HCT116 (cell line): ENCODE results near the gene TMEM40. TPM values are rescaled to one million over a fixed set of nuclear protein-coding genes. Genes with fewer than 3 reads are reported as not detected.
A peak's percentile ranks its signal among the peaks of the same experiment; 100 is the strongest.

Experiments
- ATAC-seq: fragments of 200-7000 bp; cut with Tn5 transposase; 2 replicates; pipeline ENCODE4 v1.9.1; 2020; ENCODE audit warnings: mild to moderate bottlenecking, moderate library complexity
- BruUV-seq: library from RNA; stranded (reverse); fragments of 400-500 nt; replicated peaks from 2 replicates; lab custom pipeline; 2021; lab: Mats Ljungman, UMichigan
- CTCF ChIA-PET: fragments of 300-600 bp; sonication (Branson Sonifier 250); formaldehyde crosslinking; loops from one replicate; lab custom pipeline; 2021; ENCODE audit warnings: antibody characterized with exemption; lab: Charles Lee
- POLR2A ChIA-PET: fragments of 300-600, 350-600 bp; sonication (Branson Sonifier 250); formaldehyde crosslinking; loops from one replicate; lab custom pipeline; 2021; ENCODE audit warnings: antibody characterized with exemption; lab: Charles Lee
- RAD21 ChIA-PET, 2 experiments: fragments of 300-600 bp; sonication (Branson Sonifier 250); formaldehyde crosslinking; loops; one replicate each; lab custom pipeline; 2023; ENCODE audit warnings: low total read pairs in 2 of 2; ENCODE audit not compliant: uncharacterized antibody in 2 of 2, unreplicated experiment in 2 of 2, low non-redundant PET in 1 of 2; lab: Charles Lee
- DNase-seq: peaks from one replicate; pipeline ENCODE4 v3.0.0-alpha.2; 2010; ENCODE audit warnings: low read depth, low spot score
- H2AFZ ChIP-seq: fragments of 200-600 bp; shearing (Covaris generic), sonication (generic); 2 replicates; pipeline ENCODE4 v1.6.1; 2017; ENCODE audit warnings: low read depth, mixed run types, mixed read lengths, antibody characterized with exemption, low read length; ENCODE audit not compliant: poor library complexity, severe bottlenecking
- H3K27ac ChIP-seq: 2 replicates; pipeline ENCODE4 v1.5.1; 2012; ENCODE audit warnings: low read depth, low read length
- H3K27me3 ChIP-seq: fragments of 200-600 bp; sonication (generic); 2 replicates; pipeline ENCODE4 v1.6.1; 2016; ENCODE audit warnings: mixed run types, low read length, mixed read lengths; ENCODE audit not compliant: insufficient read depth
- H3K36me3 ChIP-seq, 2 experiments: fragments of 200-500 bp in 1 of 2; fragments of 200-600 bp in 1 of 2; sonication (Bioruptor generic) in 1 of 2; sonication (generic) in 1 of 2; 2 replicates each; pipeline versions ENCODE4 v1.5.1 to v1.6.1; 2014 to 2016; ENCODE audit warnings: low read length in 2 of 2, inconsistent platforms in 1 of 2, mixed read lengths in 1 of 2, mixed run types in 1 of 2; ENCODE audit not compliant: insufficient read depth in 2 of 2, control insufficient read depth in 1 of 2
- H3K4me1 ChIP-seq, 2 experiments: fragments of 200-600 bp in 1 of 2; sonication (generic) in 1 of 2; 2 replicates each; pipeline versions ENCODE4 v1.5.1 to v1.6.1; 2012 to 2017; ENCODE audit warnings: low read length in 2 of 2, inconsistent platforms in 1 of 2, mild to moderate bottlenecking in 1 of 2, mixed read lengths in 1 of 2, mixed run types in 1 of 2, moderate library complexity in 1 of 2; ENCODE audit not compliant: insufficient read depth in 2 of 2, control insufficient read depth in 1 of 2
- H3K4me2 ChIP-seq: fragments of 200-600 bp; sonication (generic); 2 replicates; pipeline ENCODE4 v1.6.1; 2017; ENCODE audit warnings: mixed run types, low read length, mixed read lengths
- H3K4me3 ChIP-seq, 2 experiments: fragments of 200-600 bp in 1 of 2; sonication (generic) in 1 of 2; replicated peaks in 1 of 2; 2 replicates each; pipeline ENCODE4 v1.5.1; 2011 to 2016; ENCODE audit warnings: low read length in 2 of 2, control low read depth in 1 of 2, low read depth in 1 of 2, mild to moderate bottlenecking in 1 of 2, mixed read lengths in 1 of 2, mixed run types in 1 of 2
- H3K79me2 ChIP-seq: fragments of 200-600 bp; sonication (generic); 2 replicates; pipeline ENCODE4 v1.6.1; 2017; ENCODE audit warnings: mild to moderate bottlenecking, mixed run types, low read length, moderate library complexity, mixed read lengths; ENCODE audit not compliant: insufficient read depth
- H3K9ac ChIP-seq: fragments of 200-600 bp; sonication (generic); 2 replicates; pipeline ENCODE4 v1.6.1; 2016; ENCODE audit warnings: low read length, mixed read lengths
- H3K9me2 ChIP-seq: fragments of 200-600 bp; sonication (generic), shearing (Covaris generic); 2 replicates; pipeline ENCODE4 v1.6.1; 2017; ENCODE audit warnings: mixed run types, mild to moderate bottlenecking, moderate library complexity; ENCODE audit not compliant: insufficient read depth
- H3K9me3 ChIP-seq, 2 experiments: fragments of 200-500 bp in 1 of 2; fragments of 200-600 bp in 1 of 2; sonication (Bioruptor generic) in 1 of 2; sonication (generic) in 1 of 2; 2 replicates each; pipeline ENCODE4 v1.6.1; 2014 to 2017; ENCODE audit warnings: low read length in 2 of 2, mixed read lengths in 2 of 2, inconsistent platforms in 1 of 2, low read depth in 1 of 2, mild to moderate bottlenecking in 1 of 2, mixed run types in 1 of 2, moderate library complexity in 1 of 2; ENCODE audit not compliant: control insufficient read depth in 1 of 2, insufficient read depth in 1 of 2
- H4K20me1 ChIP-seq: fragments of 200-600 bp; sonication (generic), shearing (Covaris generic); 2 replicates; pipeline ENCODE4 v1.6.1; 2017; ENCODE audit warnings: mixed run types, mild to moderate bottlenecking, moderate library complexity; ENCODE audit not compliant: insufficient read depth
- CBX3 ChIP-seq: IDR thresholded peaks from 2 replicates; pipeline ENCODE4 v1.6.1; 2012; ENCODE audit warnings: low read depth
- CTCF ChIP-seq, 3 experiments: fragments of 200-600 bp in 1 of 3; sonication (generic) in 1 of 3; IDR thresholded peaks in 2 of 3; conservative IDR thresholded peaks in 1 of 3; 2 replicates each; pipeline ENCODE4 v1.5.1; 2012 to 2017; ENCODE audit warnings: low read depth in 2 of 3, low read length in 2 of 3, antibody characterized with exemption in 1 of 3, borderline replicate concordance in 1 of 3, control low read depth in 1 of 3, mild to moderate bottlenecking in 1 of 3, mixed read lengths in 1 of 3, mixed run types in 1 of 3, moderate library complexity in 1 of 3; ENCODE audit not compliant: insufficient read depth in 1 of 3
- EZH2phosphoT487 ChIP-seq: fragments of 200-600 bp; IDR thresholded peaks from 2 replicates; pipeline ENCODE4 v1.6.1; 2018; ENCODE audit warnings: antibody characterized with exemption, borderline replicate concordance
- FOSL1 ChIP-seq: IDR thresholded peaks from 2 replicates; pipeline ENCODE4 v1.6.1; 2012; ENCODE audit warnings: low read depth
- MAX ChIP-seq: IDR thresholded peaks from 2 replicates; pipeline ENCODE4 v1.6.1; 2012
- RAD21 ChIP-seq: IDR thresholded peaks from 2 replicates; pipeline ENCODE4 v1.6.1; 2012; ENCODE audit warnings: low read depth, mild to moderate bottlenecking
- SP1 ChIP-seq: IDR thresholded peaks from 2 replicates; pipeline ENCODE4 v1.6.1; 2012; ENCODE audit warnings: low read depth
- TCF7L2 ChIP-seq: IDR thresholded peaks from 2 replicates; pipeline ENCODE4 v1.7.0; 2011; ENCODE audit warnings: borderline replicate concordance, inconsistent platforms; ENCODE audit not compliant: insufficient read depth, insufficient read length; ENCODE audit errors: extremely low read depth
- YY1 ChIP-seq: IDR thresholded peaks from 2 replicates; pipeline ENCODE4 v1.6.1; 2011; ENCODE audit warnings: low read length, low read depth, moderate library complexity, mild to moderate bottlenecking; ENCODE audit not compliant: insufficient replicate concordance; ENCODE audit errors: extremely low read depth
- intact Hi-C: fragments of 100-400 bp; cut with micrococcal nuclease; formaldehyde crosslinking; loops from 2 replicates; pipeline ENCODE4 v1.10.0; 2022
- total RNA-seq: library from RNA; stranded (reverse); gene quantifications from one replicate; pipeline ENCODE4 v1.2.1, GENCODE V29; 2021; ENCODE audit not compliant: unreplicated experiment

TMEM40 gene
- total RNA-seq, 1 experiment from 2014 or later: 12.3 TPM

GRCh38 chr3:12706504-12707253 is 52.4 kb downstream of the TMEM40 start:
- Histone ChIP-seq H3K9ac (no peak overlapping the region), H3K27ac (no peak overlapping the region), H3K4me3 (no peak overlapping the region), H4K20me1 (no peaks in the 10 kb centered on the region), H3K4me2 (no peak overlapping the region), H3K4me1 (peaks cover 0 to 10% of the 10 kb centered on the region in 2 experiments; a peak in 3 of 4 replicates), H3K79me2 (no peaks in the 10 kb centered on the region), H3K27me3 (no peaks in the 10 kb centered on the region), H3K36me3 (no peaks in the 10 kb centered on the region), H3K9me2 (no peaks in the 10 kb centered on the region), H3K9me3 (no peaks in the 10 kb centered on the region), H2AFZ (no peak overlapping the region)
- ChIA-PET CTCF (interaction anchor here (0.6 to 2.9 kb wide), 14 partner anchors 10 to 185 kb away, joined by 3 to 13 read pairs (median 4); partner anchors contain the start of genes RPL32 and TMEM40), POLR2A (interaction anchor here (1.2 to 1.5 kb wide), 2 partner anchors 10 to 135 kb away, joined by 5 to 7 read pairs; partner anchors contain the start of gene RPL32), RAD21 (interaction anchor here (0.6 to 0.7 kb wide), 2 partner anchors 10 to 46 kb away, joined by 3 to 4 read pairs; no protein-coding TSS in a partner anchor)
- ATAC-seq: peak; percentile 99
- intact Hi-C loops: loop anchor here (2.0 to 5.0 kb wide), 3 partner anchors 100 to 186 kb away; no protein-coding TSS in a partner anchor
- BruUV-seq: no TSS peak
- TF ChIP-seq SP1 (no peak), YY1 (peak; percentile 63), FOSL1 (no peak), MAX (peak; percentile 43; the same call in 1 of the 2 replicates), RAD21 (peak; percentile 93), CTCF (IDR thresholded peaks at IDR 0.05 in 2 of 3, conservative IDR thresholded peaks at IDR 0.05 in 1 of 3; ENCODE audit: borderline replicate concordance in 1 of 3, insufficient read depth in 1 of 3, low read depth in 2 of 3, low read length in 2 of 3) (peak; percentile 91 to 99 (median 94)), EZH2phosphoT487 (no peak), CBX3 (peak; percentile 67; the same call in 1 of the 2 replicates), TCF7L2 (peak; percentile 44)
- DNase-seq: peak; percentile 78
